HG03442 (cell line): ENCODE measurements around the gene TAGLN.

Experiments used
- ATAC-seq: cut with Tn5 transposase; IDR thresholded peaks from one replicate; pipeline ENCODE4 v1.9.1; 2021; ENCODE audit warnings: mild to moderate bottlenecking, moderate library complexity; ENCODE audit not compliant: unreplicated experiment

The TAGLN gene

DNA sequence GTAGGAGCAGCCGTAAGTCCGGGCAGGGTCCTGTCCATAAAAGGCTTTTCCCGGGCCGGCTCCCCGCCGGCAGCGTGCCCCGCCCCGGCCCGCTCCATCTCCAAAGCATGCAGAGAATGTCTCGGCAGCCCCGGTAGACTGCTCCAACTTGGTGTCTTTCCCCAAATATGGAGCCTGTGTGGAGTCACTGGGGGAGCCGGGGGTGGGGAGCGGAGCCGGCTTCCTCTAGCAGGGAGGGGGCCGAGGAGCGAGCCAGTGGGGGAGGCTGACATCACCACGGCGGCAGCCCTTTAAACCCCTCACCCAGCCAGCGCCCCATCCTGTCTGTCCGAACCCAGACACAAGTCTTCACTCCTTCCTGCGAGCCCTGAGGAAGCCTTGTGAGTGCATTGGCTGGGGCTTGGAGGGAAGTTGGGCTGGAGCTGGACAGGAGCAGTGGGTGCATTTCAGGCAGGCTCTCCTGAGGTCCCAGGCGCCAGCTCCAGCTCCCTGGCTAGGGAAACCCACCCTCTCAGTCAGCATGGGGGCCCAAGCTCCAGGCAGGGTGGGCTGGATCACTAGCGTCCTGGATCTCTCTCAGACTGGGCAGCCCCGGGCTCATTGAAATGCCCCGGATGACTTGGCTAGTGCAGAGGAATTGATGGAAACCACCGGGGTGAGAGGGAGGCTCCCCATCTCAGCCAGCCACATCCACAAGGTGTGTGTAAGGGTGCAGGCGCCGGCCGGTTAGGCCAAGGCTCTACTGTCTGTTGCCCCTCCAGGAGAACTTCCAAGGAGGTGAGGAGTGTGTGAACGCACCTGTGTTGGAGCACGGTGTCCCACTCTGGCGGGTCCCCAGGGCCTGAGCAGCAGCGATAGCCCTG lies at the start of gene TAGLN:
TSS of gene TAGLN (plus strand) at position 318 of the 863 bp plus-strand sequence. CDS start 3,644 bp downstream, outside the sequence.
- ATAC-seq, result no peak

DNA sequence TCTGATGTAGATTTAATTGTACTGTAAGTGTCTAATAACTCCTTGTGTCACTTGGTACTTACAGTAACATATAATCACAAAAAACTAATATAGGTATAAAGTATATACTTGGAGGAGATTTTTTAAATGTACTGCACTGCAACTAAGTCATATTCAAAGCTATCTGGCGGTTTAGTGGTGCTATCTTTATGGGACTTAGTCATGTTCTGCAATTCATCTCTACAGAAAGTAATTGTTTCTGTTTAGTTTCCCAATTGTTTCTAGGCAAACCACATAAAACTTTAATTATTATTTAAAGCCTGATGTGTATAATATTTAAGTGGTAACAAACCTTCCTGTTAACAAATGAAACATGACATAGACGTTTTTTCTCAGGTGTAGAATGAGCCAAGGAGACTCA lies 47.1 kb upstream of the TAGLN start:
- no peak for ATAC-seq

DNA sequence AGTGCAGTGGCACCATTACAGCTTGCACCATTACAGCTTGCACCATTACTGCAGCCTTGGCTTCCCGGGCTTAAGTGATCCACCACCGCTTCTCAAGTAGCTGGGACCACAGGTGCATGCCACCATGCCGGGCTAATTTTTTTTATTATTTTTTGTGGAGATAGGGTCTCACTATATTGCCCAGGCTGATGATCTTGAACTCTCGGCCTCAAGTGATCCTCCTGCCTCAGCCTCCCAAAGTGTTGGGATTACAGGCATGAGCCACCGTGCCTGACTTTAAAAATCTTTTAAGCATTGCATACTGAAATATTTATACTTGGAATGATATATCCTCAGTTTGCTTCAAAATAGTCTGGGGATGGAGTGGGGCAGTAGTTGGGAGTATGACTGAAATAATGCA lies 44.7 kb upstream of the TAGLN start:
- no peak for ATAC-seq

DNA sequence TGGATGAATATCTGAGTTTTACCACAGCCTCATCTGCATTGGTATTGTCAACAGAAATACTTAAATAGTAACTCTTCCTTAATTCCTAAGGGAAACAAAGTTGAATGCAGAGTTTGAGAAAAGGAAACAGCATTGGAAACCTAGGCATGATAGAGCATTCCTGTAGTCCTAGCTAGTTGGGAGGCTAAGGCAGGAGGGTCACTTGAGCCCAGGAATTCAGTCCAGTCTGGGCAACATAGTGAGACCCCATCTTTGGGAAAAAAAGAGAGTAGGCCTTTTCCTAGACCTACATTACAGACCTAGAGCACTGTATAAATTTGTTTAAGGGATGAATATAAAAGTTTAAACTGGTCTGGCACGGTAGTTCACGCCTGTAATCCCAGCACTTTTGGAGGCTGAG lies 41.7 kb upstream of the TAGLN start:
- no peak for ATAC-seq

DNA sequence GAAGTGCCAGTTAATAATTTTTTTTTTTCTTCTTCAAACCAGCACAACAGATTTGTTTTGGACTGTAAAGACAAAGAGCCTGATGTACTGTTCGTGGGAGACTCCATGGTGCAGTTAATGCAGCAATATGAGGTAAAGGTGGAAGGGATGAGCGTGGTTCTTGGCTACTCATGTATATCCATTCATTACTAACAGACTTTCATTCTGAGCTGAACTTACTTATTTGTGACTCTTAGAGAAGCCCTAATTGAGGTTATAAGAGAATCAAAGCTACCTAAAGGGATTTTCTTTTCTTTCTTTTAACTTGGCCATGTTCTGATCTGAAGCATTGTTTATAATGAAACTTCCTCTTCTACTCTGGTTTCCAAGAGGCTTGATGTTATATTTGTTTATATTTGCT lies 39.3 kb upstream of the TAGLN start:
- ATAC-seq, result no peak

DNA sequence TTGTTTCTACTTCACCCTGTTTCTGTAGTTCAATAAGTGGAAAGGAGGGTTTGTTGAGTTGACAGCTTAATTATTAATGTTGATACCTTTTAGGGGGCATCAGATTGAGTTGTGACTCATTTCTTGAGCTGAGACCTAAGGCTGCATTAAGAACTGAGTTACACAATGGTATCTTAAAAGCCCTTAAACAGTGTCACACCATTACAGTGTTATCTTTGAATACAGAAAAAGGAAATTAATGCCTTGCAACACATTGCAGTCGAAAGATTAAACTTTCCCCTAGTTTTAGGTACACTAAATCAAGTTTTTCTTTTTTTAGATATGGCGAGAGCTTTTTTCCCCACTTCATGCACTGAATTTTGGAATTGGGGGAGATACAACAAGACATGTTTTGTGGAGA lies 38.3 kb upstream of the TAGLN start:
- ATAC-seq, result no peak

DNA sequence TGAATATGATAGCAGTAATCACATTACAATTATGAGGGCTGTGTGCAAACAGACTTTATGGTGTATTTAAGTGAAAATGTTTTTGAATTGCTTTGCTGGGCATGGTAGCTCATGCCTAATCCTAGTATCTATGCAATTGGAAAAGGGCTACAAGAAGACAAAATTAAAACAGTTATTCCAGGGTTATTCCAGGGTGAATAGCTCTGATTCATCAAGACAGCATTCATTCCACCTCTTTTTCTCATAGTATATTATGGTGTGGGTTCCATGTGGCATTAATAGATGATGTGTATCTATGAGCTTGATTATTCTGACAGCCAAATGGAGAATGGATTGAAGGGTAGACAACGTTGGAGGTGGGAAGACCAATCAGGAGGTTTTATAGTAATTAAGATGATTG lies 32.7 kb upstream of the TAGLN start:
- no peak for ATAC-seq

DNA sequence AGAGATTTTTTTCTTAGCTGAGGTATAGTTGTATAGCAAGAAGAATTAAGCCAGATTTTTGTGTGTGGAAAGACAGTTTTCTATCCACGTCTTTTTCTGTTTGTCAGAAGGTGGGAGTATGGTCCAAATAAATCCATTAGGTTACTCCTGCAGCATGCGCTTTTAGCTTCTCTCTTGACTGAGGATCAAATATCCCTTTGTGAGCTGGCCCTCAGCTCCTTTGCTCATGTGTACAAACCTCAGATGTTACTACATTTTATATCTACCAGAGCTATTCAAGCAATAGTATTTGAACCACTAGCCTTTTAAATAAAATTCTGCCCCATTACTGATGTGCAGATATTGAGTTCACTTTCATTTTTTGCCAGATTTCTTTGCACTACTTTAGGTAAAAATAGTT lies 29.4 kb upstream of the TAGLN start:
- ATAC-seq, result no peak

DNA sequence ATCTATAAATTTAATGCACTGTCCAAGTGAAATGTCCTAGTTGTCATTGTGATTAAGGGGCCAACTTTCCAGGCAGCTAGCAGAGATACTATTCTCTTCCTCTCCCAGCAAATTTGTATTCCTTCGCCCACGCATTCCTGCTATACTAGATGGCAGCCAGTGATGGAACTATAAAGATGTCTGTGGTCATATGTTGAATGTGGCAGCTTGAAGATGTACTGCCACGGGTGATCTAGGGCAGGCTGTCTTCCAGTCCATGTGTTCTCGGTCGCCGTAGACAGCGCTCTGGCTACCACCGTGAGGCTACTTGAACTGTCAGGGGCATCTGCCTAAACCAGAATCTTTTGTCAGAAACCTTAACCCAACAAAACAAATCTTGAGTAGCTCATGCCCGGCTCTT lies 29.0 kb upstream of the TAGLN start:
- no peak for ATAC-seq

DNA sequence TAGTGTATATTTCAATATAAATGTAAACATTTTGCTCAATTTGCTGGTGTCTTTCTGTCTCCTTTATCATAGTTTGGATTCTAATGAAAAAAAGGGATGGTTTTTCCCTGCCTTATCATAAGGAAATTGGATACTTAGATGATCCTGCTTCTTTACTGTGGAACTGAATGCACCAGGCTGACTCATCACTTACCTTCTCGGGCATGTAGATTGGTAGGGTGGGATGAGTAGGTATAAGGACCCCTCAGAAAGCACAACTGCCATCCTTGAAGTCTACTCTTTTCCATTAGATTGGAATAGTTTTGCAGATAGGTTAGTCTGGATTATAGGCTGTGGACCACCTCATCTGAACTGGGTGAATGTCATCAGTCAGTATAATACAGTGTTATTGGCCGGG lies 28.2 kb upstream of the TAGLN start:
- ATAC-seq, result no peak

DNA sequence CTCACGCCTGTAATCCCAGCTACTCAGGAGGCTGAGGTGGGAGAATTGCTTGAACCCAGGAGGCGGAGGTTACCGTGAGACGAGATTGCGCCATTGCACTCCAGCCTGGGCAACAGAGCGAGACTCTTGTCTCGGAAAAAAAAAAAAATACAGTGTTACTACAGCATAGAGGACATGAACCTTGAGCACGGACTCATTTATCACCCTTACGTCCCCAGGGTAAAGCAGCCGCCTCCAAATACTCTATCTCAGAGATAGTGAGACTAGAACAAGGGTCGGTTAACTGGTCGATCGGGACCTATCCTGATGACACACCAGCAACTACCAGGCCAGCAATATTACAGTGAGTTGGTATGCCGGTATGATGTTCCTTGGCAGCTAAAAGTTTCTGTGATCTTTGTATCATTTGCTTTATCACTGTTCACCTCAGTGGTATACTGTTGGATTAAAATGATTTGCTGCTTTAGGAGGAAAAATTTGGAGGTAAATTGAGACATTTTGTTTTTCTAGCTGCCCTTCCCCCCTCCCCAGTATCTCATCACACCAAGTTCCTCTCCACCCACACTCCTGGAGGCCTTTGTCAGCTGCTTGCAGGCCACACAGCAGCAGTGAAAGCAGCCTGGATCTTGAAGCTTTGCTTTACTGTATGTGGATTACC lies 27.6 kb upstream of the TAGLN start:
- no peak for ATAC-seq

DNA sequence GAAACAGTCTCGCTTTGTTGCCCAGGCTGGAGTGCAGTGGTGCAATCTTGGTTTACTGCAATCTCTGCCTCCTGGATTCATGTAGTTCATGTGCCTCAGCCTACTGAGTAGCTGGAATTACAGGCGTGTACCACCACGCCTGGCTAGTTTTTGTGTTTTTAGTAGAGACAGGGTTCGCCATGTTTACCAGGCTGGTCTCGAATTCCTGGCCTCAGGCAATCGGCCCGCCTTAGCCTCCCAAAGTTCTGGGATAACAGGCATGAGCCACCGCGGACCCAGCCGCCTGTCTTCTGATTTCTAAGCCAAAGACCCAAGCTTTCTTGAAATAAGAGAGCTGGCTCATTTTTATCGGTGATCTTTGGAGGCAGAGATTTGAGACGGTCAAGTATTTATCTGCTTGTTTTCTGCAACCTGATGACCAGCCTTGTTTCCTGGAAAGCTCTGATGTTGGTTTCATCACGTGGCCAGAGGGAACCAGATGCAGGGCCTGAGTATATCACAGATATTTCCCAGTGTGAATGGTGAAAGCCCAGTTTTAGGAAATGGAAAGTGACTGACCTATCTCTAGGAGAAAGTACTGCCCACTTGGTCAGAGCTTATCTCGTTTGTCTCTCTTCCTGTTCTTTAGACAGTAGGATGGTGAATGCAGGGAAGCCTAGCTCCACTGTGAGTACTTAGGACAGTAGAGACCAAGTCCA lies 26.3 kb upstream of the TAGLN start:
- no peak for ATAC-seq

DNA sequence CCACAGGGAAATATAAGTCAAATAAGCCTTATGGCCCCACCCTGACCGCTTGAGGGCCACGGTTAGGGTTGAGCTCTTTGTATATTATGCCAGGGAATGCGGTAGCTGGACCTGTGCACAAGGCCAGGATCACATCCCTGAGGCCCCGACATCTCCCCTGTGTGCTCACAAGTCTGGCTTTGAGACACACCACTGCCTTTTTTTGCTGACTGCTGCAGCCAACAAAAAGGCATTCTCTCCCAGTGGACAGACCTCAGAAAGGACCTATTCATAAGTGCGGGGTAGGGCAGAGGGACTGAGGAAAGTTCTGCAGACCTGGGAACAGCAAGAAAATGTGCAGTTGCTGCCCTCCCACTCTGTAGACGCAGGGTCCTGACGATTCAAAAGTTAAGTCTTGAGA lies 24.1 kb upstream of the TAGLN start:
- no peak for ATAC-seq

DNA sequence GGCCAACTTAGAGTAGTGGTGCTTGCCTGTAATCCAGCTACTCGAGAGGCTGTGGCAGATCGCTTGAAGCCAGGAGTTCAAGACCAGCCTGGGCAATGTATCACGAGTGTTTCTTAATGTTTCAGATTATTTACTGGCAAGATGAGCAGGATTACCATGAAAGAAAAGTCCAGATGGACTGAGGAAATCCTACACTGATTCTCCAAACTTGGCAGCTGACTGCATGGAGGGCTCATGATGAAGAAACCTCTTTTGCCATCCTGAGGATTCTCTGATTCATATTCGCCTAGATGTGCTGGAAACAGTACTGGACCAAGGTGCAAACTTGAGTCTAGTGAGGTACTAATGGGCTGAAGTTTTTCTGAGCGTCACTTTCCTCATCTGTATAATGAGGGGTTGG lies 23.4 kb upstream of the TAGLN start:
- ATAC-seq, result no peak

DNA sequence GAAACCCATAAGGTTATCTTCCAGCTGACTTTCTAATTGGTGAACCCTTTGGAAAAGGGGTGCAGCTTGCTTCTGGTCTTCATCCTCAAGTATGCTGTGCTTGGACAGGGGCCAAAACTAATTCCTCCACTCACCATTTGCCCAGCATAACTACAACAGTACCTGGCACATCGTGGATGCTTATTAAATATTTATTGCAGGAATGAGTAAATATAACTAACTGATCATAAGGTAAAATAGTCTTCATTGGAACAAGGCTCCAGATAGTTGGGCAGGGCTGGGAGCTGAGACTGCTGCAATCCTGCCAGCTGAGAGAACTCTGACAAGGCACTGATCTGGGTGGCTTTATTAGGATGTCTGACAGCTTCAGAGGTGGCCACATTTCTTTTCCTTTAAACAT lies 23.0 kb upstream of the TAGLN start:
- no peak for ATAC-seq

DNA sequence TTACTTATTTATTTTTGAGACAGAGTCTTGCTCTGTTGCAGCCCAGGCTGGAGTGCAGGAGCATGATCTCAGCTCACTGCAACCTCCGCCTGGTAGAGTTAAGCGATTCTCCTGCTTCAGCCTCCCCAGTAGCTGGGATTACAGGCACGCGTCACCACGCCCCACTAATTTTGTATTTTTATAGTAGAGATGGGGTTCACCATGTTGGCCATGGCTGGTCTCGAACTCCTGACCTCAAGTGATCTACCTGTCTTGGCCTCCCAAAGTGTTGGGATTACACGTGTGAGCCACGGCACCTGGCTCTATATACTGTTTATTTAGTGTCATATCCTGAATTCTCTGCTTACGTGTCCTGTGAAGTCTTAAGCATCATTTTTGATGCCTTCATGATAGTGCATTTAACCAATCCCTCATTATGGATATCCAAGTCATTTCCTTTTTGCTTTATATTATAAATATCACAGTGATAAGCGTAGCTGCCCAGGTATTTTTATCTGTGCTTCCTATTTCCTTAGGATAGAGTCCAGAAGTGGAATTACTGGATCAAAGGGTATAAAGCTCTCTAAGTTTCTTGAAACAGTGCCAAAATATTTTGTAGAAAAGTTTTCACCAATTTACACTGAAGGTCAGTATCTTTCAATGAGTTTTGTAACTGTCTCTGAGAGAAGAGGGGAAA lies 21.5 kb upstream of the TAGLN start:
- ATAC-seq, result no peak

DNA sequence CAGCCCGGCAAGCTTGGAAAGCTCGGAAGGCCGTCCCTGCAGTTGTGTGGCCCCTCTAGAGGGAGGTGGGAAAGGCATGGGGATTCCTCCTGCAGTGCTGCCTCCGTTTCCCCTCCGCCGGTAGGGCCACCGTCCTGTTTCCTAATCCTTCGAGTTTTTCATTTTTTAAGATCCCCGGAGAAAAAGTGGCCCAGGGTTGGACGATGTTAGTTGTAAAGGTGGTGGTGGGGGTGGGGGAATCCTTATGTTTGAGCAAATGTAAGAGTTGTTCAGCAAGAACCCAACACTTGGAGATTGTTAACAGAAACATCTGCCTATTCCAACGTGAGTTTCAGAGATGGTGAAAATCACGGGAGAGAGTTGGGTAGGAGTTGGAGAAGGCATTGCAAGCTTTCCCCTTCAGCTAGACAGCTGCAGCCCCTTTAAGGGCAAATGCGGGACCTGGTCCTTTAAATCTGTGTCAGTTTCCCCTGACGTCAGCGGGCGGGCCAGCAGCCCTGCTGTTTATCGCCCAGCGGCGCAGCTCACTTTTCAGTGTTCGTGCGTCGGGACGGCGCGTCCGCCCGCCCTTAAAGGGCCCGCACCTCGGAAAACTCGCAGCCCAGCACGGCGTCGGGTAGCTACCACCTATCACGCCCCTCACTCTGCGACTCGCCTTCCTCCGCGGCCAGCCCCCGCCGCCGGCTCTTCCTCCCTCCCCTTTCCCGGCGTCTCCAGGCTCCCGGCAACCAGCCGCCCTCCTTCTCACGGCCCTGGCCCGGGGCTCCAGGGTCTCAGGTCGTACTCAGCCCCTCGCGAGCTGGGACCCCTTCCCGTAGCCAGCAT lies 20.7 kb upstream of the TAGLN start, which contains the start of gene SIDT2:
TSS of gene SIDT2 (plus strand) at position 534 of the 825 bp plus-strand sequence. CDS start 521 bp downstream, outside the sequence.
- peak; percentile 83 for ATAC-seq

DNA sequence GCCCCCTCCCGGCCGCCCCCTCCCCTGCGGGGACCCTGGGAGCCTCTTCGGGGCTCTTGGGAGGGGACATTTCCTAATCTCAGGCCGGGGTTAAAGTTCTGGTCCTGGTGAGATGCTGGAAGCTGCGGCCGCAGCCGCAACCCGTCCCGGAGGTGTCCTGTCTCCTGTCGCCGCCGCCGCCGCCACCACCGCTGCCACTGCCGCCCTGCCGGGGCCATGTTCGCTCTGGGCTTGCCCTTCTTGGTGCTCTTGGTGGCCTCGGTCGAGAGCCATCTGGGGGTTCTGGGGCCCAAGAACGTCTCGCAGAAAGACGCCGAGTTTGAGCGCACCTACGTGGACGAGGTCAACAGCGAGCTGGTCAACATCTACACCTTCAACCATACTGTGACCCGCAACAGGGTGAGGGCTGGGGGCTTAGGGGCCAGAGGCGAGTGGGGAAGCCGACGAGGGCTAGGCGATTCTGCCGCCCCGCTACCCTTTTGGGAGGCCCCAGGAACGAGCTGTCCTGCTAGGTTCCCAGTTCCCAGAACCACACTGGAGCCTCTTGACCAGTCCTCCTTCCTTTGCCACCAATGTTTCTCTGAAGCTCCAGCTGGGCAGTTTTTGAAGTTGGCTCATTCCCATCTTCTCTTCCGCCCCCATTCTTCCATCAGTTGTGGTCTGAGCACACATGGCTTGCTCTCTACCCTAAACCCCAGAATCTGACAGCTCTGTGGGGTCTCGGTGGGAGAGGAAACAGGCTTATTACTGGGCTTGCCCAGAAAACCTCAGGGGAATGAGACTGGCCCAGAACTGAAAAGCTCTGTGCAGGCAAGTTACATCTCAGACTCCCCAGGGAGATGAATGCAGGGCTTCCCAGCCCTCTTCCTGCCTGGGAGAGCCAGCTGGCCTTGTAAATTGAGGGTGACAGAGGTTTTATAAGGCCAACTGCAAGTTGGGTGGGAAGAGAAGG lies 19.8 kb upstream of the TAGLN start:
- peak; percentile 22 for ATAC-seq

DNA sequence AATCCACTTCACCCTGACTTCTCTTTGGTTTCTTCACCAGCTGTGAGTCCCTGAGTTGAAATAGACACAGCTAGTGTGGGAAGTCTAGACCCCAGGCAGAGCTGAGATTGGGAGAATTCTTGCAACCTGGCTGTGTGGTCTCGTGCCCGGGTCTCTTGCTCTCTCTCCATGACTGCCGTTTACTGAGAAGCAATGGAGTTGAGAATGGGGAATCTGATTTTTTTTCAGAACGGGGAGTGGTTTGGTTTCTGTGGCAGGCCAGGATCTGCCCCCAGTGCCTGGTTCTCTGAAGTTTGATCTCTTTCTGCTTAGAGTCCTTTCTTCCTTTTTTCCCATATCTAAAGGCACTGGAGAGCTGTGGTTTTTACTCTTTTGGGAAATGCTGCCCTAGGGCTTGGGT lies 19.1 kb upstream of the TAGLN start:
- ATAC-seq, result no peak
